ENCODE results near the gene PALM3. TPM values are rescaled to one million over a fixed set of nuclear protein-coding genes. Genes with fewer than 3 reads are reported as not detected.

PALM3 gene, protein sequence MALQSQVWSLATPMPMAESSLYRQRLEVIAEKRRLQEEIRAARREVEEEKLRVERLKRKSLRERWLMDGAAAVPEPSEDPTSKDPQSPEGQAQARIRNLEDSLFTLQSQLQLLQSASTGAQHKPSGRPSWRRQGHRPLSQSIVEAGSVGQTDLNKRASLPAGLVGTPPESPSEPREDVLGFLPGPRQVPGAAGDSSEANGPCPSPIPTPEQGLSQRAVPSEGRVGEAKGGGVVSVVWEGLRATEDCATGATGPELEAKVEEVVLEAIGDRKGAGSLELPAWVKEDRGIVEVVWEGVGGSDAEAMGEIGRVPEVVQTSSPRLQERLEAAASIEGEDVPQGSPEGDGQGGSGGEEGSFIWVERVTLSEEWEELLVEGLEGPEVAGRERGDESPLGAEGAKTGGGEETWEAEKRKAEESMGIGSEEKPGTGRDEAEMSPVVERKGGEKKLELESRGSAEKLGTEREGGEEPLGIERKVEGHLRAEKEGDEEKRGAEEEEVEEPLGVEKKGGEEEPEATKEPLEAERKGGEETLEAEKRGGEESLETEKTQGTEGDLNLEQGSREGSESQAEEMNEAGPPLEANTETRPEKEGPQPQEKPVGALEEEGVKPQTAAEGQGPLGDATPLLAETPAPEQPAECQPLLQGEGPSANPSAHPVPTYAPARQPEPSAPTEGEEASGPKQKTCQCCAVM
- 1 to 10 TPM in 2 of 3 donors, under 1 TPM in 1; 0.82 to 1.2 (median 1.0) TPM for total RNA-seq
- long read RNA-seq, donor 1 = 0 reads
- long read RNA-seq, donor 2 = 0 reads

DNA sequence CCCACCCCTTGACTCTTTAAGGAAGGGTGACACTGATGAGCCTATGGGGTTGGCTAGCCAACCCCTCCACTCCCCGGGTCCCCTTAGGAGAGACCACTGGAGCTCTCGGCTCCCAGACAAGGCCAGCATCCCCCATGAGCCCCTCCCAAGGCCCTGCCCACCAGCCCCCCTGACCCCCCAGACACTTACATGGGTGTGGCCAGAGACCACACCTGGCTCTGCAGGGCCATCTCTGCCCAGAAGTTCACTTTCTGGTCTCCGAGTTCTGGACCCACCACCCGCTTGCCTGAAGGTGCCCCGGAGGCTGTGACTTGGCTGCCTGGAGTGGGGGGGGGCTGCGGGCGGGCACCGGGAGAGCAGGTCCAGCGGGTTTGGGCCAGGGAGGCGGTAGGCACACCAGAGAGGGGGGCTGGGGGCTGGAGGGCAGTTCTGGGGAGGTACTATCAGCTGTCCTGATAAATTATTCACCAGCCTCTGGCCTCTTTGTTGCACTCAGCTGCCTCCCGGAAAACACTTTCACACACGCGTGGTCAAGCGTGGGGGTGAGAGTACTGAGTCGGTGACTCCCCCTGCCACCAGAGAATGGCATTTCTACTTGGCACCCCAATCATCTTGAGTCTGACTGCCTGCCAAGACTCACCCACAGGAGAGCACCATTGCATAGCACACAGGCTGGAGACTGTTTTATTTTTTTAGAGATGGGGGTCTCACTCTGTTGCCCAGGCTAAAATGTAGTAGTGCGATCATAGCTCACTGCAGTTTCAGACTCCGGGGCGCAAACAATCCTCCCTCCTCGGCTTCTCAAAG lies at the start of gene PALM3:
TSS of gene PALM3 (minus strand) at position 326 of the 807 bp plus-strand sequence. CDS start at position 230, 96 bp downstream.
- DNase-seq (peak in 1 of 3 donors; percentile 57), ATAC-seq (peak; percentile 47)
- no peaks in the 10 kb centered on the region for H3K9me3 ChIP-seq
- no peak within 1 kb of the TSS for H3K4me3 ChIP-seq
- peaks cover 11% of the 10 kb centered on the region for H3K4me1 ChIP-seq (ENCODE audit: low read depth)
- intact Hi-C loops (cut with DNase I, micrococcal nuclease) = no loop called here
- no peak for TF ChIP-seq CTCF (IDR thresholded peaks at IDR 0.05)
- no peaks in the 10 kb centered on the region for H3K36me3 ChIP-seq (ENCODE audit: low read depth)

DNA sequence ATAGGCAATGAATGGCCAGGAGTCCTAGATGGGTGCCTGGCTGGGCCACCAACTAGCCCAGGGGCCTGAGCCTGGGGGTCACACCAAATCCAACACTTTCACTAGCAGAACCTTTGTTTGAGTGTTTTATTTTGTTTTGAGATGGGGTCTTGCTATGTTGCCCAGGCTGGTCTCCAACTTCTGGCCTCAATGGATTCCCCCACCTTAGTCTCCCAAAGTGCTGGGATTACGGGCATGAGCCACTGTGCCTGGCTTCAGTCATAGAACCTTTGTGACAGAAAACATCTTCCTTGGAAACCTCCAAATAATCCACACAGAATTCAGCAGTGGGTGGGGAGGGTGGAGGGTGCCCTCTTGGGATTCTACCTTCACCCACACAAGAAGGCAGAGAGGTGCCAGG lies 49.6 kb upstream of the PALM3 start:
- H3K4me1 ChIP-seq (ENCODE audit: low read depth) = peaks cover 32% of the 10 kb centered on the region
- intact Hi-C loops (cut with DNase I, micrococcal nuclease) = no loop called here

GRCh38 chr19:14110650-14111049 lies 48.8 kb upstream of the PALM3 start:
- intact Hi-C loops (cut with DNase I, micrococcal nuclease) = no loop called here
- Histone ChIP-seq H3K4me3 (no peak overlapping the region), H3K4me1 (ENCODE audit: low read depth) (peaks cover 33% of the 10 kb centered on the region), H3K9me3 (no peaks in the 10 kb centered on the region), H3K36me3 (ENCODE audit: low read depth) (no peaks in the 10 kb centered on the region)
- DNase-seq = no peak
- ATAC-seq = no peak
- TF ChIP-seq CTCF (IDR thresholded peaks at IDR 0.05) = no peak

More for the DNA sequence above, 49.6 kb upstream of the PALM3 start:
- DNase-seq (no peak), ATAC-seq (no peak)
- no peak for TF ChIP-seq CTCF (IDR thresholded peaks at IDR 0.05)
- no peak overlapping the region for H3K4me3 ChIP-seq
- no peaks in the 10 kb centered on the region for H3K9me3 ChIP-seq
- H3K36me3 ChIP-seq (ENCODE audit: low read depth) = no peaks in the 10 kb centered on the region

GRCh38 chr19:14107581-14108461 lies 45.9 kb upstream of the PALM3 start:
- peaks cover 24% of the 10 kb centered on the region for H3K4me1 ChIP-seq (ENCODE audit: low read depth)
- intact Hi-C loops (cut with DNase I, micrococcal nuclease) = no loop called here
- no peak for TF ChIP-seq CTCF (IDR thresholded peaks at IDR 0.05)
- no peak overlapping the region for H3K4me3 ChIP-seq
- H3K36me3 ChIP-seq (ENCODE audit: low read depth) = no peaks in the 10 kb centered on the region
- DNase-seq (no peak), ATAC-seq (peak; percentile 35)
- H3K9me3 ChIP-seq = no peaks in the 10 kb centered on the region

- intact Hi-C loops (cut with DNase I, micrococcal nuclease) = no loop called here
- no peaks in the 10 kb centered on the region for H3K36me3 ChIP-seq (ENCODE audit: low read depth)
- H3K4me1 ChIP-seq (ENCODE audit: low read depth) = peaks cover 17% of the 10 kb centered on the region
- H3K4me3 ChIP-seq = no peak overlapping the region
- DNase-seq = no peak
- no peak for TF ChIP-seq CTCF (IDR thresholded peaks at IDR 0.05)
- ATAC-seq = no peak
- no peaks in the 10 kb centered on the region for H3K9me3 ChIP-seq
Measured at GRCh38 chr19:14106840-14107239, 45.0 kb upstream of the PALM3 start.

Measured in mucosa of descending colon (tissue), 3 donors.